HT1080 (cell line): ENCODE measurements around the gene OR2A7. TPM values are rescaled to one million over a fixed set of nuclear protein-coding genes. Genes with fewer than 3 reads are reported as not detected.
"Not testable (repeated sequence)": the region's sequence is repeated elsewhere in the genome, so short reads cannot be mapped to it uniquely, and the experiment has no call there.

Experiments used
- DNase-seq: peaks from one replicate; pipeline ENCODE4 v3.0.0-alpha.2; 2015; ENCODE audit warnings: low read depth
- polyA plus RNA-seq, 2 experiments: library from polyadenylated mRNA; depleted of rRNA; stranded (reverse); fragments of >200 nt; gene quantifications; 2 replicates each; pipeline ENCODE4 v1.2.3, GENCODE V29; 2015
- total RNA-seq: library from RNA; depleted of rRNA; stranded (reverse); fragments of >200 nt; shearing (Covaris generic); gene quantifications from 2 replicates; pipeline ENCODE4 v1.2.3, GENCODE V29; 2014; rRNA removed

The OR2A7 gene
- not detected in 2 replicates for total RNA-seq
- polyA plus RNA-seq (2015; cell fraction: cytosol; rRNA removed) = 0.16 TPM in 1 of 2 replicates, not detected in the other
- 0.17 and 0.39 TPM in 2 replicates for polyA plus RNA-seq (2015; cell fraction: nucleus; rRNA removed)

- not testable (repeated sequence) for DNase-seq
Measured at GRCh38 chr7:144264692-144265091, at the start of gene OR2A7. TSS of gene OR2A7 (minus strand) at chr7:144264792. CDS start at chr7:144259628, 5,164 bp downstream.

GRCh38 chr7:144311872-144312469, 47.4 kb upstream of the OR2A7 start, which contains the start of gene OR2A1:
TSS of gene OR2A1 (plus strand) at chr7:144312419. CDS start at chr7:144318125, 5,706 bp downstream.
- DNase-seq = not testable (repeated sequence)

GRCh38 chr7:144311218-144311617, 46.6 kb upstream of the OR2A7 start:
- DNase-seq = not testable (repeated sequence)

- not testable (repeated sequence) for DNase-seq
Measured at GRCh38 chr7:144309702-144310101, 45.1 kb upstream of the OR2A7 start.

- DNase-seq = not testable (repeated sequence)
Measured at GRCh38 chr7:144305156-144305555, 40.6 kb upstream of the OR2A7 start.

GRCh38 chr7:144303607-144304006, 39.0 kb upstream of the OR2A7 start:
- not testable (repeated sequence) for DNase-seq

GRCh38 chr7:144302578-144303303, 38.1 kb upstream of the OR2A7 start:
- DNase-seq = not testable (repeated sequence)

GRCh38 chr7:144293794-144294499, 29.4 kb upstream of the OR2A7 start:
- DNase-seq = not testable (repeated sequence)

GRCh38 chr7:144292384-144293161, 28.0 kb upstream of the OR2A7 start:
- not testable (repeated sequence) for DNase-seq

- not testable (repeated sequence) for DNase-seq
Measured at GRCh38 chr7:144291607-144292006, 27.0 kb upstream of the OR2A7 start.

GRCh38 chr7:144287171-144287784, 22.7 kb upstream of the OR2A7 start:
- DNase-seq = not testable (repeated sequence)

- not testable (repeated sequence) for DNase-seq
Measured at GRCh38 chr7:144283716-144284115, 19.1 kb upstream of the OR2A7 start.

GRCh38 chr7:144282490-144282889, 17.9 kb upstream of the OR2A7 start:
- DNase-seq = not testable (repeated sequence)

GRCh38 chr7:144281981-144282380, 17.4 kb upstream of the OR2A7 start:
- DNase-seq = not testable (repeated sequence)

GRCh38 chr7:144280010-144280409, 15.4 kb upstream of the OR2A7 start:
- not testable (repeated sequence) for DNase-seq

- DNase-seq = not testable (repeated sequence)
Measured at GRCh38 chr7:144275281-144275680, 10.7 kb upstream of the OR2A7 start.

GRCh38 chr7:144269188-144269587, 4.6 kb upstream of the OR2A7 start, which contains the start of gene CTAGE8:
TSS of gene CTAGE8 (minus strand) at chr7:144269288. CDS start at chr7:144269250, 38 bp downstream.
- not testable (repeated sequence) for DNase-seq

- not testable (repeated sequence) for DNase-seq
Measured at GRCh38 chr7:144262128-144262527, 2.5 kb downstream of the OR2A7 start.

GRCh38 chr7:144259067-144259466, 5.5 kb downstream of the OR2A7 start:
- not testable (repeated sequence) for DNase-seq

GRCh38 chr7:144256112-144256511, 8.5 kb downstream of the OR2A7 start:
- DNase-seq = peak; percentile 2
